Fibroblast of lung (primary cell): ENCODE data around the gene LSAMP.

Experiments used
- CTCF ChIP-seq, 2 donors: IDR thresholded peaks in 1 of 2; conservative IDR thresholded peaks in 1 of 2; 1 replicate in 1 of 2; 2 replicates in 1 of 2; pipeline ENCODE4 v1.5.1; 2011 to 2012; ENCODE audit warnings: low read length in 2 of 2, control low read depth in 1 of 2, inconsistent platforms in 1 of 2, low read depth in 1 of 2, mild to moderate bottlenecking in 1 of 2
- EZH2 ChIP-seq: IDR thresholded peaks from 2 replicates; pipeline ENCODE4 v1.5.1; 2012; ENCODE audit warnings: low read length, control low read depth, mild to moderate bottlenecking; ENCODE audit errors: missing control alignments

DNA sequence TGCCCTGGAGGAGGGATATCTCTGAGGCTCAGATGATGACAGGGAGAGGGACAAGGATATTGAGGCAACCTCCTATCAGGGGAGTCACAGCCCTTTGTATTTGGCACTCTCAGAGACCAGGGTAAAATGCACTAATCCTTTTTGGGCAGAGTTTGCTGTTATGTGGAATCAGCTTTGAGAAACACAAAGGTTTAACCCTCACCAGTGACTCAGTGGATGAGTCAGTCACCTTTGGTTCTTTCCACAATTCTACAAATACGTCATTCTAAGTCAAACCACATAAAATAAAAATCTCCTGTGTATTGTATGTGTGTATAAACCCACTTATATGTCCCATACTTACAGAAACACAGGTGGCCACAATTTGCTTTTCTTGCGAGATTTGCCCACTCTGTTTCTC is 5.1 kb downstream of the LSAMP start:
- TF ChIP-seq EZH2 (no peak), CTCF (conservative IDR thresholded peaks at IDR 0.05 in 1 of 2, IDR thresholded peaks at IDR 0.05 in 1 of 2; ENCODE audit: low read depth in 1 of 2, low read length in 2 of 2) (no peak)
